Measurements from ENCODE around the gene TNFRSF11A.

Gene TNFRSF11A

DNA sequence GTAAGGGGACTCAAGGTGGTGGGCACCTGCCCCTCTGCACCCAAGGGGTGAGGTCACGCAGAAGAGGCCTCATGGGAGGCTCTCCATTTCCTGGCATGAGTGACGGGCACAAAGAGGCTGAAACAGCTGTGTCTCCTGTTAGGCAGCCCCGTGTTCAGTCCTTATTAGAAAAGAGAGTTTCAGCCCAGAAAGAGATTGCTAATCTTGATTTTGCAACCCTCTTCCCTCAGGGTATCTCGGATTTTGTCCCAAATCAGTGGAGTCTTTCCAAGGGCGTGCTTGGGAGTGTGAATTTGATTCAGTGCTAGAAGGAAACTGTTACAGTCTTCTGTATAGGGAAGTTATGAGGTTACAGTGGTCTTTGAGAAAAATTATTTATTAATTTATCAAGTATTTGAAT lies 10.4 kb downstream of the TNFRSF11A start:
- no peak for DNase-seq (ENCODE audit: low read depth)
- TF ChIP-seq, protein P1, sequence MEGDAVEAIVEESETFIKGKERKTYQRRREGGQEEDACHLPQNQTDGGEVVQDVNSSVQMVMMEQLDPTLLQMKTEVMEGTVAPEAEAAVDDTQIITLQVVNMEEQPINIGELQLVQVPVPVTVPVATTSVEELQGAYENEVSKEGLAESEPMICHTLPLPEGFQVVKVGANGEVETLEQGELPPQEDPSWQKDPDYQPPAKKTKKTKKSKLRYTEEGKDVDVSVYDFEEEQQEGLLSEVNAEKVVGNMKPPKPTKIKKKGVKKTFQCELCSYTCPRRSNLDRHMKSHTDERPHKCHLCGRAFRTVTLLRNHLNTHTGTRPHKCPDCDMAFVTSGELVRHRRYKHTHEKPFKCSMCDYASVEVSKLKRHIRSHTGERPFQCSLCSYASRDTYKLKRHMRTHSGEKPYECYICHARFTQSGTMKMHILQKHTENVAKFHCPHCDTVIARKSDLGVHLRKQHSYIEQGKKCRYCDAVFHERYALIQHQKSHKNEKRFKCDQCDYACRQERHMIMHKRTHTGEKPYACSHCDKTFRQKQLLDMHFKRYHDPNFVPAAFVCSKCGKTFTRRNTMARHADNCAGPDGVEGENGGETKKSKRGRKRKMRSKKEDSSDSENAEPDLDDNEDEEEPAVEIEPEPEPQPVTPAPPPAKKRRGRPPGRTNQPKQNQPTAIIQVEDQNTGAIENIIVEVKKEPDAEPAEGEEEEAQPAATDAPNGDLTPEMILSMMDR (IDR thresholded peaks at IDR 0.05; ENCODE audit: low read length, missing control alignments), result no peak
- no peak overlapping the region for H3K4me3 ChIP-seq (replicated peaks; ENCODE audit: low read depth, low read length)

DNA sequence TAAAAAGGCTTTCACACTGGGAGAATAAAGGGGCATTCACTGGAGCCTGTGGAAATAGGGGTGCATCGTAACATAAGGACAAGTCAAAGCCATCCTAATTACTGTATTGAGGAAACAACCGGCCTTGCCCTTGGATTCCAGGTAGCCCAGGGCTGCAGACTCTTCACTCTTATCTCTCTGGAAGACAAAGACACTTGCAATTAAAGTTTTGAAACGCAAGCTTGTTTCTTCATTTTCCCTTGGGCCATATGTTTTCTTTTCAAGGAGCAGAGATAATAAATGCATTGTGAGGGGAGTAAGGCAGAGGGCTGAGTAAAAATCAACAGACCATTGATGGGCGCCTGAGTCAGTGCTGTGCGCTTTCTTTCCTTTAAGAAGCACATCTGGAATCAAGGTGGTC lies 11.5 kb downstream of the TNFRSF11A start:
- DNase-seq (ENCODE audit: low read depth), result no peak
- H3K4me3 ChIP-seq (replicated peaks; ENCODE audit: low read depth, low read length), result no peak overlapping the region
- TF ChIP-seq, protein P1 (IDR thresholded peaks at IDR 0.05; ENCODE audit: low read length, missing control alignments), result no peak

DNA sequence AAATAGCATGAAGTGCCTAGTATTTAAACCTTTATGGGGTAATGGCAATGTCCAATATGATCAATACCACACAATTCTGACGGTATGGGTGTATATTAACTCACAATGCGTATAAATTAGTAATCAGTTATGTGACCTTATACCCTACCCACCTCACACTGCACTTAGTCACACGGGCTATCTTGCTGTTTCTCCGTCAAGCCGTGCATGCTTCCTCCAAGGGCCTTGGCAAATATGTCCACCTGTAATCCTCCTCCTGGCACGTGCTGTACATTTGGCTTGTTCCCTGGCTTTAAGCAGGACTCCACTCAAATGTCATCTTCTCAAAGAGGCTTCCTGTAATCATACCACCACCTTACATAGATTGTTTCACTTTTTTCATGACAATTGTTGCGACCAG lies 12.2 kb downstream of the TNFRSF11A start:
- no peak for DNase-seq (ENCODE audit: low read depth)
- H3K4me3 ChIP-seq (replicated peaks; ENCODE audit: low read depth, low read length), result no peak overlapping the region
- TF ChIP-seq, protein P1 (IDR thresholded peaks at IDR 0.05; ENCODE audit: low read length, missing control alignments), result no peak

DNA sequence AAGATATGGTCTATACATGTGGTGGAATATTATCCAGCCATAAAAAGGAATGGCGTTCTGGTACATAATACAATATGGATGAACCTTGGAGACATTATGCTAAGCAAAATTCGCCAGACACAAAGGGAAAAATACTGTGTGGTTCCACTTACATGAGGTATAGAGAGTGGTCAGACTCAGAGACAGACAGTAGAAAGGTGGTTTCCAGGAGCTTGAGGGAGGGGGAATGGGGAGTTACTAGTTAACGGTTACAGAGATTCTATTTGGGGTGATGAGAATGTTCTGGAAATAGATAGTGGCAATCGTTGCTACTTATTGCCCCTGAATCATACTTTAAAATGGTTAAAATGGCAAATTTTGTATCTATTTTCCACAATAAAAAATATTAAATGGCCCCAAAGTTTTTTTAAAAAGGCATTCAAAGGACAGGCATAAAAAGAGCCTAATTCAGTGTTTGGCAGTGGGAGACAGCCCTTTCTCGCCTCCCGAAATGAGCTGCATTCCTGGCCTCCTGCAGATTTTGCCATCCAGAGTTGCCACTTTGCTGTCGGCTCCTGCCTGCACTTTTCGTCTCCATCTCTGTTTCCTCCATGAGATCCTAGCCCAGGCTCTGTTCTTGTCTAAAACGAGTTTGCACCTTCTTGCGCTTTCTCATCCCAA lies 13.5 kb downstream of the TNFRSF11A start:
- H3K4me3 ChIP-seq (replicated peaks; ENCODE audit: low read depth, low read length), result no peak overlapping the region
- DNase-seq (ENCODE audit: low read depth), result no peak
- TF ChIP-seq, protein P1 (IDR thresholded peaks at IDR 0.05; ENCODE audit: low read length, missing control alignments), result no peak

DNA sequence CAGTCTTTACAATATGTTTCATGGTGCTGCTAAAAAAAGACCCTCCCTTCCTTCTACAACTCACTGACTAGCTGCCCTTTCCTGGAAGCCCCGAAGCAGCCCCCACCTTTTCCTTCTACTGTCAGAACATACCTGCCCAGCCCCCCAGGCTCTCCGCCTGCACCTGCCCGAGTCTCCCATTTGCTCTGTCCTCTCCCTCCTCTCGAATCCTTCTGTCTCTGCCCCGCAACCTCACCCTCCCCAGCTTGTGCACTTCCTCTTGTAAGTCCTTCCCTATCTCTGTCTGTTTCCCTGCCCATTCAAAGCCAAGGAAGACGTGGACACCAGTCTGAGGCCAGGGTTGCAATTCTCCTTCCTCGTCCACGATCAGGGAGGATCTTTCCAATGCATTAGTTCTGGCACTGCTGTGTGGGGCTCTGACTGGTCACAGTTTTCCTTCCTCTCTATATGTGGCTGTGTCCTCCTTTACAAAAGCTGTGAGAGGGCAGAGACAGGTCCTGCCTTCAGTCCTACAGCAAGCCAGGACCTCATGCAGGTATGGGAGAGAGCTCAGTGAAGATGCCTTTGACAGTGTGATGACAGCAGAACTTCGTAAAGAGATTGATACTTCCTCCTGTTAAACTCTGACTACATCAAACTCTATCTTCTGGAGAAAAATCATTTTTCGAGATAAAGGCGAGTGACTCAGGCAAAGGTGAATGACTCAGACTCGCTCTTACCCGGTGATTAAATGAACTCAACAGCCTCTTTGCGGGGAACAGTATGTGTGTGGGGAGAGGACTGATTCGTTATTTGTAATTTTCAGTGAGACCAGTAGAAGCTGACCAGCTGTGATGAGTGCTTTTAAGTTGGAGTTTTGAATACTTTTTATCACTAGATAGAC lies 14.2 kb downstream of the TNFRSF11A start:
- no peak overlapping the region for H3K4me3 ChIP-seq (replicated peaks; ENCODE audit: low read depth, low read length)
- TF ChIP-seq, protein P1 (IDR thresholded peaks at IDR 0.05; ENCODE audit: low read length, missing control alignments), result no peak
- DNase-seq (ENCODE audit: low read depth), result peak; percentile 50

DNA sequence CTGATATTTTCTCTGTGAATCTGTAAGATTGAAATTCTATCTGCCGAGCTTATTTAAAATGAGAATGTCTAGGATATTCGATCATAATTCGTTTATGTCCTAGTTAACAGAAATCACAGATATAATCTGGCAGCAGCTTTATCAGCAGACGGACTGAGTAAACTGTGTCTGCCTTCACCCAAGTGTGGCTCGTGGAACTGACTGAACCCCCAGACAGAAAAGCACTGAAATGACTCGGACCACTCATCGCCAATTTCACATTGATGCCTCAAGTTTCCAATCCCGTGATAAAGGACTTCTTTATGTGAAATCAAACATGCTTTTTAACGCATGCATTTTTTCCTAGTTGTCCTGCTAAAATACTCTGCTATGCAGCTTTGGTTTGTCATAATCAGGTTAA lies 15.9 kb downstream of the TNFRSF11A start:
- H3K4me3 ChIP-seq (replicated peaks; ENCODE audit: low read depth, low read length), result no peak overlapping the region
- TF ChIP-seq, protein P1 (IDR thresholded peaks at IDR 0.05; ENCODE audit: low read length, missing control alignments), result no peak
- no peak for DNase-seq (ENCODE audit: low read depth)

Data from fibroblast of pulmonary artery (primary cell).